ENCODE results near the gene MYH8. TPM values are rescaled to one million over a fixed set of nuclear protein-coding genes. Genes with fewer than 3 reads are reported as not detected.
A peak's percentile ranks its signal among the peaks of the same experiment; 100 is the strongest.

The MYH8 gene
- total and polyA plus RNA-seq, 2 donors: 69.6 TPM; not detected in 1

- 85% methylated on average over 4 of the region's 4 CpGs for WGBS
- no peaks in the 10 kb centered on the region for H3K36me3 ChIP-seq (ENCODE audit: insufficient read depth)
- no peaks in the 10 kb centered on the region for H3K4me1 ChIP-seq (ENCODE audit: insufficient read depth)
- H3K27ac ChIP-seq (ENCODE audit: low read depth): no peak overlapping the region
- no peak overlapping the region for H3K4me3 ChIP-seq (ENCODE audit: low read depth, low read length)
- no peak for DNase-seq (ENCODE audit: extremely low spot score)
Measured at GRCh38 chr17:10415161-10415560, 6.6 kb downstream of the MYH8 start.

GRCh38 chr17:10403589-10403988 is 18.2 kb downstream of the MYH8 start:
- Histone ChIP-seq H3K36me3 (ENCODE audit: insufficient read depth) (no peaks in the 10 kb centered on the region), H3K4me3 (ENCODE audit: low read depth, low read length) (no peak overlapping the region), H3K4me1 (ENCODE audit: insufficient read depth) (no peaks in the 10 kb centered on the region), H3K27ac (ENCODE audit: low read depth) (no peak overlapping the region)
- no peak for DNase-seq (ENCODE audit: extremely low spot score)

GRCh38 chr17:10398352-10398751 is 23.4 kb downstream of the MYH8 start:
- no peaks in the 10 kb centered on the region for H3K36me3 ChIP-seq (ENCODE audit: insufficient read depth)
- H3K4me3 ChIP-seq (ENCODE audit: low read depth, low read length): no peak overlapping the region
- H3K27ac ChIP-seq (ENCODE audit: low read depth): no peak overlapping the region
- DNase-seq (ENCODE audit: extremely low spot score): no peak
- 84% methylated on average over 9 of the region's 9 CpGs for WGBS
- H3K4me1 ChIP-seq (ENCODE audit: insufficient read depth): no peaks in the 10 kb centered on the region

GRCh38 chr17:10396524-10397163 is 25.1 kb downstream of the MYH8 start:
- Histone ChIP-seq H3K36me3 (ENCODE audit: insufficient read depth) (no peaks in the 10 kb centered on the region), H3K4me1 (ENCODE audit: insufficient read depth) (no peaks in the 10 kb centered on the region), H3K4me3 (ENCODE audit: low read depth, low read length) (no peak overlapping the region), H3K27ac (ENCODE audit: low read depth) (no peak overlapping the region)
- 73% methylated on average over 14 of the region's 14 CpGs for WGBS
- no peak for DNase-seq (ENCODE audit: extremely low spot score)

- H3K36me3 ChIP-seq (ENCODE audit: insufficient read depth): no peaks in the 10 kb centered on the region
- H3K4me1 ChIP-seq (ENCODE audit: insufficient read depth): no peaks in the 10 kb centered on the region
- 91% methylated on average over 6 of the region's 6 CpGs for WGBS
- H3K27ac ChIP-seq (ENCODE audit: low read depth): no peak overlapping the region
- no peak overlapping the region for H3K4me3 ChIP-seq (ENCODE audit: low read depth, low read length)
- DNase-seq (ENCODE audit: extremely low spot score): no peak
Measured at GRCh38 chr17:10394201-10394887, 27.4 kb downstream of the MYH8 start.

- no peaks in the 10 kb centered on the region for H3K36me3 ChIP-seq (ENCODE audit: insufficient read depth)
- H3K4me3 ChIP-seq (ENCODE audit: low read depth, low read length): no peak overlapping the region
- H3K27ac ChIP-seq (ENCODE audit: low read depth): no peak overlapping the region
- WGBS: 84% methylated on average over 9 of the region's 9 CpGs
- no peaks in the 10 kb centered on the region for H3K4me1 ChIP-seq (ENCODE audit: insufficient read depth)
- DNase-seq (ENCODE audit: extremely low spot score): no peak
Measured at GRCh38 chr17:10392880-10393279, 28.9 kb downstream of the MYH8 start.

- H3K4me1 ChIP-seq (ENCODE audit: insufficient read depth): no peaks in the 10 kb centered on the region
- H3K36me3 ChIP-seq (ENCODE audit: insufficient read depth): no peaks in the 10 kb centered on the region
- H3K4me3 ChIP-seq (ENCODE audit: low read depth, low read length): no peak overlapping the region
- WGBS: 48% methylated on average over 6 of the region's 6 CpGs
- DNase-seq (ENCODE audit: extremely low spot score): no peak
- no peak overlapping the region for H3K27ac ChIP-seq (ENCODE audit: low read depth)
Measured at GRCh38 chr17:10385871-10386270, 35.9 kb downstream of the MYH8 start.

GRCh38 chr17:10384175-10384574 is 37.6 kb downstream of the MYH8 start:
- Histone ChIP-seq H3K4me3 (ENCODE audit: low read depth, low read length) (no peak overlapping the region), H3K27ac (ENCODE audit: low read depth) (no peak overlapping the region), H3K36me3 (ENCODE audit: insufficient read depth) (no peaks in the 10 kb centered on the region), H3K4me1 (ENCODE audit: insufficient read depth) (no peaks in the 10 kb centered on the region)
- WGBS: 39% methylated on average over 8 of the region's 8 CpGs
- no peak for DNase-seq (ENCODE audit: extremely low spot score)

- Histone ChIP-seq H3K4me3 (ENCODE audit: low read depth, low read length) (no peak overlapping the region), H3K27ac (ENCODE audit: low read depth) (no peak overlapping the region), H3K36me3 (ENCODE audit: insufficient read depth) (no peaks in the 10 kb centered on the region), H3K4me1 (ENCODE audit: insufficient read depth) (no peaks in the 10 kb centered on the region)
- peak; percentile 41 for DNase-seq (ENCODE audit: extremely low spot score)
- 70% methylated on average over 3 of the region's 3 CpGs for WGBS
Measured at GRCh38 chr17:10380631-10381408, 40.9 kb downstream of the MYH8 start.

- Histone ChIP-seq H3K27ac (ENCODE audit: low read depth) (no peak within 1 kb of the TSS), H3K4me1 (ENCODE audit: insufficient read depth) (no peaks in the 10 kb centered on the region), H3K36me3 (ENCODE audit: insufficient read depth) (no peaks in the 10 kb centered on the region), H3K4me3 (ENCODE audit: low read depth, low read length) (no peak within 1 kb of the TSS)
- DNase-seq (ENCODE audit: extremely low spot score): no peak
- WGBS: 74% methylated on average over 5 of the region's 5 CpGs
Measured at GRCh38 chr17:10372906-10373305, 48.8 kb downstream of the MYH8 start, which contains the start of gene MYH13. Gene MYH13, minus strand, starts transcription at chr17:10373006. Its CDS starts 8,476 bp downstream, at chr17:10364530.

- no peak overlapping the region for H3K27ac ChIP-seq (ENCODE audit: low read depth)
- H3K4me3 ChIP-seq (ENCODE audit: low read depth, low read length): no peak overlapping the region
- 84% methylated on average over 7 of the region's 7 CpGs for WGBS
- H3K4me1 ChIP-seq (ENCODE audit: insufficient read depth): no peaks in the 10 kb centered on the region
- no peak for DNase-seq (ENCODE audit: extremely low spot score)
- no peaks in the 10 kb centered on the region for H3K36me3 ChIP-seq (ENCODE audit: insufficient read depth)
Measured at GRCh38 chr17:10370016-10370608, 51.6 kb downstream of the MYH8 start.

GRCh38 chr17:10369239-10369638 is 52.5 kb downstream of the MYH8 start:
- no peak for DNase-seq (ENCODE audit: extremely low spot score)
- no peak overlapping the region for H3K4me3 ChIP-seq (ENCODE audit: low read depth, low read length)
- H3K27ac ChIP-seq (ENCODE audit: low read depth): no peak overlapping the region
- no peaks in the 10 kb centered on the region for H3K4me1 ChIP-seq (ENCODE audit: insufficient read depth)
- H3K36me3 ChIP-seq (ENCODE audit: insufficient read depth): no peaks in the 10 kb centered on the region
- 80% methylated on average over 1 of the region's 1 CpG for WGBS

- Histone ChIP-seq H3K4me3 (ENCODE audit: low read depth, low read length) (no peak overlapping the region), H3K27ac (ENCODE audit: low read depth) (no peak overlapping the region), H3K36me3 (ENCODE audit: insufficient read depth) (no peaks in the 10 kb centered on the region), H3K4me1 (ENCODE audit: insufficient read depth) (no peaks in the 10 kb centered on the region)
- WGBS: 78% methylated on average over 3 of the region's 3 CpGs
- DNase-seq (ENCODE audit: extremely low spot score): no peak
Measured at GRCh38 chr17:10368561-10368960, 53.2 kb downstream of the MYH8 start.
